Naive B cell (primary cell): Measurements from ENCODE around the gene SLC25A43. TPM values are rescaled to one million over a fixed set of nuclear protein-coding genes. Genes with fewer than 3 reads are reported as not detected.
"Not testable (repeated sequence)": the region's sequence is repeated elsewhere in the genome, so short reads cannot be mapped to it uniquely, and the experiment has no call there.

Experiments
- ATAC-seq, 2 donors: fragments of 150-1000 bp; cut with Tn5 transposase; 2 replicates each; pipeline ENCODE4 v1.10.0; 2021; ENCODE audit warnings: low read depth in 2 of 2, mild to moderate bottlenecking in 2 of 2, moderate library complexity in 2 of 2
- DNase-seq: peaks from one replicate; pipeline ENCODE4 v3.0.0; 2022
- H3K27ac Mint-ChIP-seq, 6 donors: one replicate each; pipeline ENCODE4 v1.8.0; 2020 to 2022; ENCODE audit warnings: mild to moderate bottlenecking in 6 of 6, mixed read lengths in 6 of 6, moderate library complexity in 5 of 6, inconsistent platforms in 2 of 6
- H3K27me3 Mint-ChIP-seq, 3 donors: one replicate each; pipeline ENCODE4 v1.8.0; 2021 to 2022; ENCODE audit warnings: mixed read lengths in 3 of 3, mild to moderate bottlenecking in 1 of 3
- H3K36me3 Mint-ChIP-seq, 2 donors: one replicate each; pipeline ENCODE4 v1.8.0; 2020 to 2022; ENCODE audit warnings: mixed read lengths in 2 of 2, inconsistent platforms in 1 of 2, mild to moderate bottlenecking in 1 of 2
- H3K4me1 Mint-ChIP-seq, 3 donors: one replicate each; pipeline ENCODE4 v1.8.0; 2020 to 2022; ENCODE audit warnings: mixed read lengths in 3 of 3, inconsistent platforms in 1 of 3, mild to moderate bottlenecking in 1 of 3, moderate library complexity in 1 of 3
- H3K4me3 Mint-ChIP-seq, 8 donors: one replicate each; pipeline ENCODE4 v1.8.0; 2020 to 2022; ENCODE audit warnings: mild to moderate bottlenecking in 8 of 8, mixed read lengths in 8 of 8, moderate library complexity in 8 of 8, inconsistent platforms in 2 of 8
- H3K9me3 Mint-ChIP-seq, 7 donors: one replicate each; pipeline ENCODE4 v1.8.0; 2020 to 2022; ENCODE audit warnings: mixed read lengths in 7 of 7, mild to moderate bottlenecking in 5 of 7, inconsistent platforms in 2 of 7, moderate library complexity in 1 of 7
- polyA plus RNA-seq, 6 donors: library from polyadenylated mRNA; unstranded; fragments of 300-500 nt; fragmentation: Illumina TruSeq; gene quantifications; one replicate each; pipeline ENCODE4 v1.2.3, GENCODE V29; 2021; ENCODE audit warnings: low read depth in 6 of 6

The SLC25A43 gene
- polyA plus RNA-seq, 6 donors from 2014 or later = 9.3 to 15.3 (median 12.5) TPM

- H3K36me3 Mint-ChIP-seq = peaks cover 0 to 13% of the 10 kb centered on the region in 2 donors
- ATAC-seq = no peak
- no peak for DNase-seq
- no peaks in the 10 kb centered on the region for H3K4me1 Mint-ChIP-seq
- H3K27me3 Mint-ChIP-seq = no peaks in the 10 kb centered on the region
- no peaks in the 10 kb centered on the region for H3K9me3 Mint-ChIP-seq
- H3K4me3 Mint-ChIP-seq = no peak overlapping the region
- no peak overlapping the region for H3K27ac Mint-ChIP-seq
These were observed 18.7 kb downstream of the SLC25A43 start for GRCh38 chrX:119417842-119418241.

GRCh38 chrX:119419146-119419545, 20.0 kb downstream of the SLC25A43 start:
- H3K9me3 Mint-ChIP-seq = no peaks in the 10 kb centered on the region
- H3K36me3 Mint-ChIP-seq = peaks cover 0 to 13% of the 10 kb centered on the region in 2 donors
- no peaks in the 10 kb centered on the region for H3K4me1 Mint-ChIP-seq
- DNase-seq (no peak), ATAC-seq (no peak)
- no peak overlapping the region for H3K4me3 Mint-ChIP-seq
- no peak overlapping the region for H3K27ac Mint-ChIP-seq
- no peaks in the 10 kb centered on the region for H3K27me3 Mint-ChIP-seq

GRCh38 chrX:119419898-119420297, 20.8 kb downstream of the SLC25A43 start:
- ATAC-seq = no peak
- DNase-seq = no peak
- no peaks in the 10 kb centered on the region for H3K27me3 Mint-ChIP-seq
- no peaks in the 10 kb centered on the region for H3K4me1 Mint-ChIP-seq
- peaks cover 0 to 3% (median 0%) of the 10 kb centered on the region in 7 donors for H3K9me3 Mint-ChIP-seq
- H3K36me3 Mint-ChIP-seq = peaks cover 0 to 13% of the 10 kb centered on the region in 2 donors
- no peak overlapping the region for H3K4me3 Mint-ChIP-seq
- peak overlapping the region in 1 of 6 donors; percentile 67 for H3K27ac Mint-ChIP-seq

GRCh38 chrX:119421016-119421705, 22.0 kb downstream of the SLC25A43 start:
- H3K9me3 Mint-ChIP-seq = peaks cover 0 to 3% (median 0%) of the 10 kb centered on the region in 7 donors
- H3K27ac Mint-ChIP-seq = no peak overlapping the region
- H3K4me1 Mint-ChIP-seq = peaks cover 5 to 12% (median 6%) of the 10 kb centered on the region in 3 donors
- no peaks in the 10 kb centered on the region for H3K27me3 Mint-ChIP-seq
- no peak overlapping the region for H3K4me3 Mint-ChIP-seq
- ATAC-seq = no peak
- no peak for DNase-seq
- H3K36me3 Mint-ChIP-seq = peaks cover 0 to 13% of the 10 kb centered on the region in 2 donors

GRCh38 chrX:119423631-119424030, 24.5 kb downstream of the SLC25A43 start:
- no peak for ATAC-seq
- peaks cover 0 to 13% of the 10 kb centered on the region in 2 donors for H3K36me3 Mint-ChIP-seq
- H3K27me3 Mint-ChIP-seq = no peaks in the 10 kb centered on the region
- H3K9me3 Mint-ChIP-seq = peaks cover 0 to 4% (median 0%) of the 10 kb centered on the region in 7 donors
- H3K4me3 Mint-ChIP-seq = no peak overlapping the region
- H3K4me1 Mint-ChIP-seq = peaks cover 13 to 29% (median 18%) of the 10 kb centered on the region in 3 donors
- no peak for DNase-seq
- H3K27ac Mint-ChIP-seq = no peak overlapping the region

- Mint-ChIP-seq H3K9me3 (peaks cover 0 to 4% (median 0%) of the 10 kb centered on the region in 7 donors), H3K4me1 (peaks cover 13 to 29% (median 18%) of the 10 kb centered on the region in 3 donors), H3K36me3 (peaks cover 0 to 7% of the 10 kb centered on the region in 2 donors), H3K4me3 (no peak overlapping the region), H3K27me3 (no peaks in the 10 kb centered on the region), H3K27ac (peak overlapping the region in 2 of 6 donors; percentile 37 to 48)
- ATAC-seq = no peak
- no peak for DNase-seq
These were observed 25.9 kb downstream of the SLC25A43 start for GRCh38 chrX:119424999-119425398.

GRCh38 chrX:119427024-119427794, 28.1 kb downstream of the SLC25A43 start:
- ATAC-seq (peak; percentile 93 to 96), DNase-seq (peak; percentile 58)
- Mint-ChIP-seq H3K4me3 (peak overlapping the region in 6 of 8 donors; percentile 33 to 85 (median 66)), H3K9me3 (peaks cover 0 to 4% (median 0%) of the 10 kb centered on the region in 7 donors), H3K36me3 (peaks cover 0 to 4% of the 10 kb centered on the region in 2 donors), H3K27ac (peak overlapping the region in 4 of 6 donors; percentile 7 to 87 (median 65)), H3K27me3 (no peaks in the 10 kb centered on the region), H3K4me1 (peaks cover 13 to 29% (median 18%) of the 10 kb centered on the region in 3 donors)

GRCh38 chrX:119427795-119428185, 28.7 kb downstream of the SLC25A43 start:
- H3K4me3 Mint-ChIP-seq = peak overlapping the region in 4 of 8 donors; percentile 26 to 85 (median 66)
- no peaks in the 10 kb centered on the region for H3K36me3 Mint-ChIP-seq
- peak overlapping the region in 2 of 6 donors; percentile 7 to 60 for H3K27ac Mint-ChIP-seq
- H3K9me3 Mint-ChIP-seq = peaks cover 0 to 4% (median 0%) of the 10 kb centered on the region in 7 donors
- peaks cover 13 to 29% (median 18%) of the 10 kb centered on the region in 3 donors for H3K4me1 Mint-ChIP-seq
- DNase-seq (no peak), ATAC-seq (no peak)
- no peaks in the 10 kb centered on the region for H3K27me3 Mint-ChIP-seq

- ATAC-seq (no peak), DNase-seq (no peak)
- H3K9me3 Mint-ChIP-seq = peaks cover 0 to 9% (median 6%) of the 10 kb centered on the region in 7 donors
- peak overlapping the region in 1 of 6 donors; percentile 20 for H3K27ac Mint-ChIP-seq
- peaks cover 7 to 13% of the 10 kb centered on the region in 2 donors for H3K36me3 Mint-ChIP-seq
- no peaks in the 10 kb centered on the region for H3K27me3 Mint-ChIP-seq
- no peak overlapping the region for H3K4me3 Mint-ChIP-seq
- peaks cover 13 to 29% (median 18%) of the 10 kb centered on the region in 3 donors for H3K4me1 Mint-ChIP-seq
These were observed 30.3 kb downstream of the SLC25A43 start for GRCh38 chrX:119429471-119429870.

- H3K4me3 Mint-ChIP-seq = peak overlapping the region in 1 of 8 donors; percentile 25
- H3K36me3 Mint-ChIP-seq, DNase-seq, H3K4me1 Mint-ChIP-seq, H3K27ac Mint-ChIP-seq, H3K9me3 Mint-ChIP-seq, H3K27me3 Mint-ChIP-seq, ATAC-seq: not testable (repeated sequence)
These were observed 42.2 kb downstream of the SLC25A43 start for GRCh38 chrX:119441295-119441694.

- Mint-ChIP-seq H3K36me3 (no peaks in the 10 kb centered on the region), H3K27me3 (no peaks in the 10 kb centered on the region), H3K9me3 (peaks cover 0 to 3% (median 0%) of the 10 kb centered on the region in 7 donors), H3K4me1 (no peaks in the 10 kb centered on the region), H3K27ac (peak overlapping the region in 1 of 6 donors; percentile 44), H3K4me3 (no peak overlapping the region)
- DNase-seq = no peak
- ATAC-seq = no peak
These were observed 43.1 kb downstream of the SLC25A43 start for GRCh38 chrX:119442286-119442685.

GRCh38 chrX:119453202-119453601, 54.1 kb downstream of the SLC25A43 start:
- no peak for DNase-seq
- no peak for ATAC-seq
- Mint-ChIP-seq H3K27ac (no peak overlapping the region), H3K36me3 (peaks cover 8 to 16% of the 10 kb centered on the region in 2 donors), H3K27me3 (peaks cover 0 to 3% (median 0%) of the 10 kb centered on the region in 3 donors), H3K4me1 (peaks cover 0 to 5% (median 5%) of the 10 kb centered on the region in 3 donors), H3K9me3 (peaks cover 0 to 2% (median 0%) of the 10 kb centered on the region in 7 donors), H3K4me3 (no peak overlapping the region)

GRCh38 chrX:119455264-119455663, 56.1 kb downstream of the SLC25A43 start:
- no peak for ATAC-seq
- no peak overlapping the region for H3K4me3 Mint-ChIP-seq
- no peaks in the 10 kb centered on the region for H3K27me3 Mint-ChIP-seq
- H3K27ac Mint-ChIP-seq = peak overlapping the region in 1 of 6 donors; percentile 7
- no peak for DNase-seq
- peaks cover 0 to 2% (median 0%) of the 10 kb centered on the region in 7 donors for H3K9me3 Mint-ChIP-seq
- peaks cover 0 to 5% (median 5%) of the 10 kb centered on the region in 3 donors for H3K4me1 Mint-ChIP-seq
- peaks cover 8 to 13% of the 10 kb centered on the region in 2 donors for H3K36me3 Mint-ChIP-seq
